ENCODE measurements around the gene PRICKLE3. TPM values are rescaled to one million over a fixed set of nuclear protein-coding genes. Genes with fewer than 3 reads are reported as not detected.
A peak's percentile ranks its signal among the peaks of the same experiment; 100 is the strongest.
"Not testable (repeated sequence)": the region's sequence is repeated elsewhere in the genome, so short reads cannot be mapped to it uniquely, and the experiment has no call there.

The PRICKLE3 gene
- total and polyA plus RNA-seq, 8 donors: 4.2 to 7.0 (median 5.6) TPM

DNA sequence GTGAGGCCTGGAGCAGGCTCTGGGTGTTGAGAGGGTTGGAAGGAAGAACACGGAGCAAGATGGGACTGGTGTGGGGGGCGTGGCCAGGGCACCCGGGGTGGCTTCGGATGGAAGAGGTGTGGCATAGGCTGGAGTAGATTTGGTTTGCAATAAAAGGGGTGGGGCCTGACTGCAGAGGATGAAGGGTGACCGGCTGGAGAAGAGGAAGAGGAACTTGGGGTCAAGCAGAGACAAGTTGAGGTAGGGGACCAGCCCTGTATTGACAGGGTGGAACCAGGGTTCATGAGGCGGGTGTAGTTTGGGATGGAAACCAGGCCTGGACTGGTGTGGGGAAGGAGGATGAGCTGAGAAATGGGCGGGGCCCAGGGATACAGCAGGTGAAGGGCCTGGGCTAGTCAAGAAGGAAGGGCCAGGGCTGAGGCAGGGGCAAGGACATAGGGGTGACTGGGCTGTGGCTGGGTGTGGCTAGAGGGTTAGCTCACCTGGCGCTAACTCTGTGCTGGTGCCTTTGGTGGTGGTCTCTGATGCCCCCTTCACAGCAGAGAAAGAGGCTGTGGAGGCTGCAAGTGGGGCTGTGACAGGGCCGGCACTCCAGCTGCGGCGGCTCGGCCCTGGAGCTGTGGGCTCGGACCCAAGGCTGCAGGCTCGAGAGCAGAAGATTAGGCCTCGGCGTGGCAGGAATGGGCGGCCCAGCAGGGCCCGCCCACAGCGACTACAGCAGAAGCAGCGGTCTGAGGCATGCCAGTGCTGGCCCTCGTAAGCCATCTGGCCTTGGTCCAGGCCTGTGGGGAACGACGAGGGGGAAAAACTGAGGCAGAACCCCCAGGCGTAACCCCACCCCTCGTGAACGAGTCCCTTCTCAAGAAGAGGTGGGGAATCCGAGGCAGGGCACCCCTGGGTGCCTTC is 9.5 kb downstream of the PRICKLE3 start:
- Histone ChIP-seq H3K27ac (no peak overlapping the region), H3K4me1 (peaks cover 0 to 2% (median 0%) of the 10 kb centered on the region in 3 donors), H3K36me3 (no peaks in the 10 kb centered on the region), H3K4me3 (no peak overlapping the region), H3K9me3 (no peaks in the 10 kb centered on the region), H3K27me3 (no peaks in the 10 kb centered on the region)
- FAIRE-seq (no peak), ATAC-seq (no peak), DNase-seq (peak in 1 of 6 donors; percentile 18)
- WGBS, 2 donors: 64 to 68% methylated on average over 27 of the region's 27 CpGs
- TF ChIP-seq, protein P1, sequence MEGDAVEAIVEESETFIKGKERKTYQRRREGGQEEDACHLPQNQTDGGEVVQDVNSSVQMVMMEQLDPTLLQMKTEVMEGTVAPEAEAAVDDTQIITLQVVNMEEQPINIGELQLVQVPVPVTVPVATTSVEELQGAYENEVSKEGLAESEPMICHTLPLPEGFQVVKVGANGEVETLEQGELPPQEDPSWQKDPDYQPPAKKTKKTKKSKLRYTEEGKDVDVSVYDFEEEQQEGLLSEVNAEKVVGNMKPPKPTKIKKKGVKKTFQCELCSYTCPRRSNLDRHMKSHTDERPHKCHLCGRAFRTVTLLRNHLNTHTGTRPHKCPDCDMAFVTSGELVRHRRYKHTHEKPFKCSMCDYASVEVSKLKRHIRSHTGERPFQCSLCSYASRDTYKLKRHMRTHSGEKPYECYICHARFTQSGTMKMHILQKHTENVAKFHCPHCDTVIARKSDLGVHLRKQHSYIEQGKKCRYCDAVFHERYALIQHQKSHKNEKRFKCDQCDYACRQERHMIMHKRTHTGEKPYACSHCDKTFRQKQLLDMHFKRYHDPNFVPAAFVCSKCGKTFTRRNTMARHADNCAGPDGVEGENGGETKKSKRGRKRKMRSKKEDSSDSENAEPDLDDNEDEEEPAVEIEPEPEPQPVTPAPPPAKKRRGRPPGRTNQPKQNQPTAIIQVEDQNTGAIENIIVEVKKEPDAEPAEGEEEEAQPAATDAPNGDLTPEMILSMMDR (IDR thresholded peaks at IDR 0.05): no peak
- intact Hi-C loops (cut with DNase I): no loop called here

DNA sequence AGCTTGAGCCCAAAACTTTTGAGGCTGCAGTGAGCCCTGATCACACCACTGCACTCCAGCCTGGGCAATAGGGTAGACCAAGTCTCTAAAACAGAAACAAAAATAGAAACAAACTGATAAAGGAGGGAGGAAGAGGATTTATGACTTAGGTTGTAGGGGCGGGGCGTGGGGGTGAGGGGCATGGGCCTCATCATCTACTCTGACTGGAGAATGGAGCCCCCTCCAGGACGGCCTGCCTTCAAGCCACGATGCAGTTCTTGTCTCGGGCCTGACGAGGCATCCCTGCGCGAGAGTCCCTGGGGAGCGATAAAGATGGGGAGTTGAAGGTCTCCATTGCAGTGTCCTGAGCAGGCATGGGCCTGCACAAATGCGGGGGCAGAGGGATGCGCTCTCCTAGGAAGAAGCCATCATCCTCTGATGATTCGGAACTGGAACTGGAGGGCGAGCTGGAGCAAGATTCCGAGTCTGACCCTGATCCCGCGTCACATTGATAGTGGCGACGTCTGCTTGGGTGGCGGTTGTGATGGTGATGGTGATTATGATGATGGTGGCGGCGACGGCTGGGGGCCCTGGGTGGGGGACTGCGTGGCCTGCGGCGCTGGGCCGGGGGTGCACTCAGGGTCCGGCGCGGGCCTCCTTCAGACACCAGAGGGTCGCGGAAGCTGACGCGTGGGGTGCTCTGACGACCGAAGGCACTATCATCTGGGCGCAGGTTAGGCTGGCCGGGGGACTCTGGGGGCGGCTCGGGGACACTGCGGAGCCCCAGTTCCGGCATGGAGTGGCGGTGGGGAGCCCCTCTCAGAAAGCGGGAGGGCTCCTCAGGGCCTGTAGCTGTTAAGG is 10.5 kb downstream of the PRICKLE3 start:
- H3K27ac ChIP-seq: no peak overlapping the region
- H3K9me3 ChIP-seq: no peaks in the 10 kb centered on the region
- peaks cover 0 to 2% (median 0%) of the 10 kb centered on the region in 3 donors for H3K4me1 ChIP-seq
- peak in 1 of 6 donors; percentile 19 for DNase-seq
- FAIRE-seq: no peak
- WGBS, 2 donors: 82 to 90% methylated on average over 43 of the region's 43 CpGs
- H3K36me3 ChIP-seq: no peaks in the 10 kb centered on the region
- no peak for ATAC-seq
- no peak overlapping the region for H3K4me3 ChIP-seq
- intact Hi-C loops (cut with DNase I): no loop called here
- TF ChIP-seq, protein P1 (IDR thresholded peaks at IDR 0.05): no peak
- H3K27me3 ChIP-seq: no peaks in the 10 kb centered on the region

DNA sequence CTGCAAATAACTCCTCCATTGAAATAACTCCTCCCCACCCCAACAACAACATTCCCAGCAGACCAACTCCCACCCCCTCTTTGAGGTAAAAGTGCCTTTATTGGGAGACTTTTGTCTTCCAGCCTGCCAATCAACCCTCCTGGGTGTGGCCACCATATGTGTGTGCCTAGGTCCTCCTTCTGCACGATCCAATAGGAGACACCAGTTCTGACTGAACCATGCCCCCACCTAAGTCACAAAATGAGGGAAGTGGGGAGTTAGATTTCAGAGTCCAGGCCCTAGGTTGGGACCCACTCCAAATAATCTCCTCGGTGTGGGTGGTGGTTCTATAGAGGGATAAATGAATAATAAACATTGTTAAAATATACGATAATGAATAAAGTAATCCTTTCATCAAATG is 11.4 kb downstream of the PRICKLE3 start:
- FAIRE-seq (no peak), ATAC-seq (no peak), DNase-seq (no peak)
- Histone ChIP-seq H3K4me3 (no peak overlapping the region), H3K27ac (no peak overlapping the region), H3K36me3 (no peaks in the 10 kb centered on the region), H3K4me1 (peaks cover 0 to 2% (median 0%) of the 10 kb centered on the region in 3 donors), H3K9me3 (no peaks in the 10 kb centered on the region), H3K27me3 (no peaks in the 10 kb centered on the region)
- 65 to 67% methylated on average over 3 of the region's 3 CpGs for WGBS, 2 donors
- TF ChIP-seq, protein P1 (IDR thresholded peaks at IDR 0.05): no peak
- intact Hi-C loops (cut with DNase I): no loop called here

DNA sequence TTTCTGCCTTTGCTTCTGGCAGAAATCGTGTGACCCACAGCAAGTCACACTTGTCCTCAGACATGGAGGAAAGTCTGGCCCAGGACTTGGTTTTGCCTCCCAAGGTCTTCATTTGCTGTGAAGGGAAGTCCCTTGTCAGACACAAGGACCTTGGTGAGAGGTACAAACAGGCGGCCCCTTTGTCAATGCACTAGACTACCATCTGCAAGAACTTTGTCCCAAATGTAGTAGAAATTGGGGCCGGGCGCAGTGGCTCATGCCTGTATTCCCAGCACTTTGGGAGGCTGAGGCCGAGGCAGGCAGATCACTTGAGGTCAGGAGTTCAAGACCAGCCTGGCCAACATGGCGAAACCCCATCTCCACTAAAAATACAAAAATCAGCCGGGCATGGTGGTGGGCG is 12.6 kb downstream of the PRICKLE3 start:
- DNase-seq: peak in 1 of 6 donors; percentile 12

DNA sequence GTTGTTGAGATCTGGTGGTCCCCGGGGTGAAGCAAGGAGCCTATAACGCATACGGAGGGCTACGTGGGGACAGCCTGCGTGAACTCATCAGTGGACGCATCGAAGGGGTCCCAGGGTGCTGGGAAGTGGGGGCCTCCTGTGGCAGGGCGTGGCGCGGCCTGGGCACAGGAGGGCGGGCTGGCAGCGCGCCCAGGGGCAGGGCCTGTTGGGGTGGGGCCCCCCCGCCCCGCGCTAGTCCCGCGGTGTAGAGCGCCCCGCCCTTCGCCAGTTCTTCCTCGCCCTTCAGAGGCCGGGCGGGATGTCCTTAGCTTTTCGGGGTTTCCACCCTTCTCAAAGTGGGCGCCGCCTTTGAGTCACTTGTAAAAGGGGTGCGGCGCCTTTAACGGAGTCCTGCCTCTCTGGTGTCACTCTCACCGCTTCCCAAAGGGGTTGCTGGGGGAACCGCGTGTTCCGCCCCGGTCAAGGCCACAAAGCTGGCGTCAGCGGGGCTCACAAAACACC is 13.8 kb downstream of the PRICKLE3 start:
- H3K27ac ChIP-seq: peak overlapping the region; percentile 68 to 79 (median 74)
- TF ChIP-seq, protein P1 (IDR thresholded peaks at IDR 0.05): no peak
- H3K4me1 ChIP-seq: peaks cover 0 to 2% (median 0%) of the 10 kb centered on the region in 3 donors
- ATAC-seq (peak; percentile 71 to 85 (median 84)), DNase-seq (peak; percentile 77 to 88 (median 80)), FAIRE-seq (no peak)
- peak overlapping the region; percentile 18 to 52 (median 42) for H3K4me3 ChIP-seq
- no peaks in the 10 kb centered on the region for H3K36me3 ChIP-seq
- no peaks in the 10 kb centered on the region for H3K27me3 ChIP-seq
- WGBS, 2 donors: 0 to 32% methylated on average over 37 of the region's 37 CpGs
- intact Hi-C loops (cut with DNase I): no loop called here
- no peaks in the 10 kb centered on the region for H3K9me3 ChIP-seq

More for the DNA sequence above, 12.6 kb downstream of the PRICKLE3 start:
- H3K9me3 ChIP-seq; ATAC-seq; H3K36me3 ChIP-seq; H3K27me3 ChIP-seq; FAIRE-seq; H3K4me1 ChIP-seq; intact Hi-C loops (cut with DNase I); H3K4me3 ChIP-seq: not testable (repeated sequence)
- WGBS, 2 donors: 76 to 90% methylated on average over 8 of the region's 8 CpGs
- peak overlapping the region in 2 of 4 donors; percentile 71 to 79 for H3K27ac ChIP-seq

All from pancreas (tissue), 10 donors.